Adrenal gland (tissue), 12 donors: Measurements from ENCODE around the gene GRIN2D. TPM values are rescaled to one million over a fixed set of nuclear protein-coding genes. Genes with fewer than 3 reads are reported as not detected.

Source experiments
- DNase-seq, 7 donors: peaks; one replicate each; pipeline ENCODE4 v3.0.0-alpha.2; 2019 to 2020
- H3K27ac ChIP-seq, 5 donors: fragments of 200-600 bp; sonication (generic) in 4 of 5; 1 replicate in 3 of 5; 2 replicates in 2 of 5; pipeline versions ENCODE4 v1.5.1 to v1.8.0; 2016 to 2020; ENCODE audit warnings: mild to moderate bottlenecking in 1 of 5
- H3K27me3 ChIP-seq: fragments of 200-600 bp; 2 replicates; pipeline ENCODE4 v1.8.0; 2021
- H3K36me3 ChIP-seq, 2 donors: fragments of 200-600 bp; replicated peaks in 1 of 2; 1 replicate in 1 of 2; 2 replicates in 1 of 2; pipeline versions ENCODE4 v1.5.1 to v1.8.0; 2018 to 2022
- H3K4me1 ChIP-seq, 2 donors: fragments of 200-600 bp; replicated peaks in 1 of 2; 1 replicate in 1 of 2; 2 replicates in 1 of 2; pipeline versions ENCODE4 v1.5.1 to v1.8.0; 2018 to 2021
- H3K4me3 ChIP-seq, 4 donors: fragments of 200-600 bp; sonication (generic) in 3 of 4; one replicate each; pipeline ENCODE4 v1.5.1; 2016 to 2018
- H3K9me3 ChIP-seq, 3 donors: fragments of 200-600 bp; sonication (generic) in 1 of 3; replicated peaks in 1 of 3; 1 replicate in 2 of 3; 2 replicates in 1 of 3; pipeline versions ENCODE4 v1.5.1 to v1.8.0; 2016 to 2021
- POLR2A ChIP-seq, 2 donors: fragments of 450-650 bp; IDR thresholded peaks; one replicate each; pipeline ENCODE4 v1.6.1; 2017; ENCODE audit warnings: antibody characterized with exemption in 2 of 2, mild to moderate bottlenecking in 2 of 2, moderate library complexity in 1 of 2
- WGBS, 4 donors: extraction: QIAGEN DNeasy Blood & Tissue Kit in 2 of 4; methylation state at CpG; one replicate each; pipeline versions ENCODE4 v1.1.5 to v1.1.7; 2013 to 2017; 5-methylcytosine and 5-hydroxymethylcytosine counted together
- intact Hi-C, 2 donors: fragments of 100-400 bp; cut with DNase I; formaldehyde crosslinking; loops; one replicate each; pipeline versions ENCODE4 v1.14.1 to v1.15.0; 2022 to 2023
- polyA plus RNA-seq, 3 donors: library from polyadenylated mRNA; stranded (reverse); fragments of 200-250 nt in 2 of 3; fragments of 350-450 nt in 1 of 3; fragmentation: Illumina TruSeq in 1 of 3; extraction: RNeasy Lipid Tissue Mini Kit (QIAGEN cat#74804) in 1 of 3; gene quantifications; one replicate each; pipeline ENCODE4 v1.2.3, GENCODE V29; 2013 to 2014
- total RNA-seq, 9 donors: library from RNA; depleted of rRNA in 4 of 9; stranded (reverse); fragments of >200 nt in 4 of 9; fragments of 120-200 nt in 1 of 9; fragmentation: NEBNext Ultra II Directional in 1 of 9; extraction: Animal tissue kit (Norgen Biotek cat#: 25700) in 1 of 9; gene quantifications; one replicate each; pipeline versions ENCODE4 v1.1.0 to v1.2.4, GENCODE V29; 2013 to 2023
- TF ChIP-seq, protein P1 (sequence below), 6 experiments: fragments of 450-650 bp in 4 of 6; fragments of 200-600 bp in 2 of 6; sonication (generic) in 1 of 6; IDR thresholded peaks; 1 replicate in 5 of 6; 2 replicates in 1 of 6; pipeline versions ENCODE4 v1.5.1 to v1.8.0; 2016 to 2021; ENCODE audit warnings: antibody characterized with exemption in 6 of 6, mild to moderate bottlenecking in 2 of 6, moderate library complexity in 1 of 6
- donor health status: healthy with polysubstance abuse.
- donor health status: Bipolar disorder and iron deficiency.
- donor health status: DM: yes; HTN: yes; CAD: no.
- donor health status: DM: no; HTN: no; CAD: no.
- donor health status: DM: no; HTN: no; CAD: no.
- donor health status: DM: yes; HTN: yes; CAD: no.

The GRIN2D gene
- total and polyA plus RNA-seq, 12 donors = 0.11 to 1.8 (median 0.61) TPM

- DNase-seq = no peak
- Histone ChIP-seq H3K4me1 (peaks cover 0 to 8% of the 10 kb centered on the region in 2 donors), H3K27ac (no peak overlapping the region), H3K9me3 (no peaks in the 10 kb centered on the region), H3K36me3 (no peaks in the 10 kb centered on the region), H3K27me3 (peaks cover 40% of the 10 kb centered on the region), H3K4me3 (no peak overlapping the region)
- 2 to 11% (median 10%) methylated on average over 6 of the region's 6 CpGs for WGBS, 4 donors
- TF ChIP-seq, protein P1, sequence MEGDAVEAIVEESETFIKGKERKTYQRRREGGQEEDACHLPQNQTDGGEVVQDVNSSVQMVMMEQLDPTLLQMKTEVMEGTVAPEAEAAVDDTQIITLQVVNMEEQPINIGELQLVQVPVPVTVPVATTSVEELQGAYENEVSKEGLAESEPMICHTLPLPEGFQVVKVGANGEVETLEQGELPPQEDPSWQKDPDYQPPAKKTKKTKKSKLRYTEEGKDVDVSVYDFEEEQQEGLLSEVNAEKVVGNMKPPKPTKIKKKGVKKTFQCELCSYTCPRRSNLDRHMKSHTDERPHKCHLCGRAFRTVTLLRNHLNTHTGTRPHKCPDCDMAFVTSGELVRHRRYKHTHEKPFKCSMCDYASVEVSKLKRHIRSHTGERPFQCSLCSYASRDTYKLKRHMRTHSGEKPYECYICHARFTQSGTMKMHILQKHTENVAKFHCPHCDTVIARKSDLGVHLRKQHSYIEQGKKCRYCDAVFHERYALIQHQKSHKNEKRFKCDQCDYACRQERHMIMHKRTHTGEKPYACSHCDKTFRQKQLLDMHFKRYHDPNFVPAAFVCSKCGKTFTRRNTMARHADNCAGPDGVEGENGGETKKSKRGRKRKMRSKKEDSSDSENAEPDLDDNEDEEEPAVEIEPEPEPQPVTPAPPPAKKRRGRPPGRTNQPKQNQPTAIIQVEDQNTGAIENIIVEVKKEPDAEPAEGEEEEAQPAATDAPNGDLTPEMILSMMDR (IDR thresholded peaks at IDR 0.05) = no peak
- intact Hi-C loops = loop anchor here in 1 of 2 donors (10.0 kb wide), 1 partner anchor 50 kb away; the partner anchor contains the start of gene GRWD1
These were observed 1.6 kb downstream of the GRIN2D start for GRCh38 chr19:48395170-48395455.

DNA sequence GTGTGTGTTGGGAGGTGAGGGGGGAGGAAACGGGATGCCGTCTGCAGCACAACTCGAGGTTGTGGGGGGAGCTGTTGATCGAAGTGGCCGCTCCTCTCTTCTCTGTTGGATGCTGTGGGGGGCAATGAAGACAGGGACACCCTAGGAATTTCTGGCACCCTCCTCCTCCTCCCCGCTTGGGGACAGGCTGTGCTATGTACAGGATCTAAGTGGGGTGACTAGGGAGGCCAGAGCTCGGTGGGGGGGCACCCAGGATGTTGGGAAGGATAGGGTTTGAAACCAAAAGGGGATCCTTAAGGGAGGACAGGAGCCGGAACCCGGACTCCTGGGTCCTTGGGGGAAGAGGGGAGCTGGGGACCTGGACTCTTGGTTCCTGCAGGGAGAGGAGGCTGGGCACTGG, 2.0 kb downstream of the GRIN2D start:
- peaks cover 40% of the 10 kb centered on the region for H3K27me3 ChIP-seq
- no peak for DNase-seq
- H3K9me3 ChIP-seq = no peaks in the 10 kb centered on the region
- H3K36me3 ChIP-seq = no peaks in the 10 kb centered on the region
- WGBS, 4 donors = 30 to 35% (median 32%) methylated on average over 9 of the region's 9 CpGs
- intact Hi-C loops = loop anchor here in 1 of 2 donors (10.0 kb wide), 1 partner anchor 49 kb away; the partner anchor contains the start of gene GRWD1
- no peak overlapping the region for H3K4me3 ChIP-seq
- H3K4me1 ChIP-seq = peaks cover 0 to 6% of the 10 kb centered on the region in 2 donors
- H3K27ac ChIP-seq = no peak overlapping the region
- TF ChIP-seq, protein P1 (IDR thresholded peaks at IDR 0.05) = no peak
- no peak for TF ChIP-seq POLR2A (IDR thresholded peaks at IDR 0.05)

- DNase-seq = no peak
- no peak for TF ChIP-seq POLR2A (IDR thresholded peaks at IDR 0.05)
- TF ChIP-seq, protein P1 (IDR thresholded peaks at IDR 0.05) = no peak
- Histone ChIP-seq H3K4me1 (peaks cover 0 to 6% of the 10 kb centered on the region in 2 donors), H3K4me3 (no peak overlapping the region), H3K27me3 (peaks cover 40% of the 10 kb centered on the region), H3K36me3 (no peaks in the 10 kb centered on the region), H3K9me3 (no peaks in the 10 kb centered on the region), H3K27ac (no peak overlapping the region)
- 59 to 64% (median 63%) methylated on average over 24 of the region's 24 CpGs for WGBS, 4 donors
- intact Hi-C loops = loop anchor here in 1 of 2 donors (10.0 kb wide), 1 partner anchor 49 kb away; the partner anchor contains the start of gene GRWD1
These were observed 2.8 kb downstream of the GRIN2D start for GRCh38 chr19:48396016-48396823.

GRCh38 chr19:48396824-48397176, 3.3 kb downstream of the GRIN2D start:
- H3K27me3 ChIP-seq = peaks cover 40% of the 10 kb centered on the region
- no peak overlapping the region for H3K27ac ChIP-seq
- H3K4me1 ChIP-seq = peaks cover 0 to 6% of the 10 kb centered on the region in 2 donors
- DNase-seq = no peak
- no peaks in the 10 kb centered on the region for H3K9me3 ChIP-seq
- TF ChIP-seq POLR2A (IDR thresholded peaks at IDR 0.05) = no peak
- TF ChIP-seq, protein P1 (IDR thresholded peaks at IDR 0.05) = no peak
- no peaks in the 10 kb centered on the region for H3K36me3 ChIP-seq
- intact Hi-C loops = loop anchor here in 1 of 2 donors (10.0 kb wide), 1 partner anchor 48 kb away; the partner anchor contains the start of gene GRWD1
- 47 to 83% (median 56%) methylated on average over 1 to 2 of the region's 2 CpGs for WGBS, 4 donors
- H3K4me3 ChIP-seq = no peak overlapping the region
